Astrocyte of the cerebellum (primary cell): Measurements from ENCODE around the gene PARD3B.

Experiments
- DNase-seq: peaks from one replicate; pipeline ENCODE4 v3.0.0-alpha.2; 2011; ENCODE audit warnings: low read depth
- H3K4me3 ChIP-seq: 2 replicates; pipeline ENCODE4 v1.5.1; 2011; ENCODE audit warnings: mild to moderate bottlenecking, low read depth, low read length, moderate library complexity
- CTCF ChIP-seq: IDR thresholded peaks from 2 replicates; pipeline ENCODE4 v1.5.1; 2012; ENCODE audit warnings: low read length, low read depth, moderate library complexity, mild to moderate bottlenecking; ENCODE audit errors: missing control alignments
- in situ Hi-C: cut with HindIII; loops from 2 replicates; pipeline ENCODE4 v1.10.0; 2017; ENCODE audit warnings: low sequenced_read_pairs

Gene PARD3B

GRCh38 chr2:205089958-205090357 is 544.7 kb downstream of the PARD3B start:
- TF ChIP-seq CTCF, result no peak
- in situ Hi-C loops, result no loop called here
- H3K4me3 ChIP-seq, result no peak overlapping the region
- DNase-seq, result no peak

- TF ChIP-seq CTCF, result no peak
- H3K4me3 ChIP-seq, result no peak overlapping the region
- DNase-seq, result no peak
- in situ Hi-C loops, result no loop called here
These were observed 546.1 kb downstream of the PARD3B start for GRCh38 chr2:205091411-205091810.

- H3K4me3 ChIP-seq, result no peak overlapping the region
- DNase-seq, result no peak
- in situ Hi-C loops, result no loop called here
- no peak for TF ChIP-seq CTCF
These were observed 548.8 kb downstream of the PARD3B start for GRCh38 chr2:205094031-205094430.

- TF ChIP-seq CTCF, result no peak
- no peak for DNase-seq
- H3K4me3 ChIP-seq, result no peak overlapping the region
- in situ Hi-C loops, result no loop called here
These were observed 558.4 kb downstream of the PARD3B start for GRCh38 chr2:205103699-205104098.

- no peak for DNase-seq
- no peak for TF ChIP-seq CTCF
- in situ Hi-C loops, result loop anchor here (5.0 kb wide), 1 partner anchor 41 kb away; no protein-coding TSS in a partner anchor
- no peak overlapping the region for H3K4me3 ChIP-seq
These were observed 562.5 kb downstream of the PARD3B start for GRCh38 chr2:205107810-205108209.

GRCh38 chr2:205115511-205115910 is 570.2 kb downstream of the PARD3B start:
- H3K4me3 ChIP-seq, result no peak overlapping the region
- no peak for TF ChIP-seq CTCF
- no peak for DNase-seq
- in situ Hi-C loops, result no loop called here

- in situ Hi-C loops, result no loop called here
- TF ChIP-seq CTCF, result no peak
- no peak for DNase-seq
- H3K4me3 ChIP-seq, result no peak overlapping the region
These were observed 571.9 kb downstream of the PARD3B start for GRCh38 chr2:205117125-205117524.
